Tibial nerve (tissue), 4 donors: ENCODE data around the gene HSPB6.
A peak's percentile ranks its signal among the peaks of the same experiment; 100 is the strongest.

ENCODE experiments used
- CTCF ChIP-seq, 5 experiments: fragments of 200-600 bp in 3 of 5; fragments of 450-650 bp in 2 of 5; sonication (generic) in 3 of 5; IDR thresholded peaks; one replicate each; pipeline ENCODE4 v1.5.1; 2016 to 2019; ENCODE audit warnings: antibody characterized with exemption in 5 of 5, mild to moderate bottlenecking in 3 of 5, moderate library complexity in 2 of 5
- EP300 ChIP-seq, 2 donors: sonication (generic); formaldehyde crosslinking; IDR thresholded peaks; one replicate each; pipeline ENCODE4 v1.6.1; 2017; ENCODE audit warnings: antibody characterized with exemption in 2 of 2, mild to moderate bottlenecking in 1 of 2

GRCh38 chr19:35757749-35758608 lies 1.1 kb upstream of the HSPB6 start, which contains the start of gene PROSER3:
- peak in 2 of 5 experiments; percentile 20 to 32 for TF ChIP-seq CTCF (IDR thresholded peaks at IDR 0.05)
- TF ChIP-seq EP300 (IDR thresholded peaks at IDR 0.05), result peak; percentile 10 to 84
